Uterus (tissue), 4 donors: ENCODE data around the gene SLC6A8. TPM values are rescaled to one million over a fixed set of nuclear protein-coding genes. Genes with fewer than 3 reads are reported as not detected.

ENCODE experiments used
- DNase-seq, 2 donors: peaks; one replicate each; pipeline ENCODE4 v3.0.0-alpha.2; 2019 to 2020
- H3K27ac ChIP-seq, 2 donors: fragments of 200-600 bp; sonication (generic); 1 replicate in 1 of 2; 2 replicates in 1 of 2; pipeline ENCODE4 v1.5.1; 2016 to 2018
- H3K27me3 ChIP-seq, 2 donors: fragments of 200-600 bp; sonication (generic); one replicate each; pipeline ENCODE4 v1.5.1; 2018 to 2019; ENCODE audit warnings: control low read depth in 1 of 2
- H3K36me3 ChIP-seq, 2 donors: fragments of 200-600 bp; sonication (generic); one replicate each; pipeline ENCODE4 v1.5.1; 2019; ENCODE audit warnings: control low read depth in 1 of 2
- H3K4me1 ChIP-seq, 2 donors: fragments of 200-600 bp; sonication (generic); one replicate each; pipeline ENCODE4 v1.5.1; 2018 to 2019; ENCODE audit warnings: control low read depth in 1 of 2
- H3K4me3 ChIP-seq, 2 donors: fragments of 200-600 bp; sonication (generic); 1 replicate in 1 of 2; 2 replicates in 1 of 2; pipeline ENCODE4 v1.5.1; 2018 to 2019; ENCODE audit warnings: mild to moderate bottlenecking in 1 of 2
- H3K9me3 ChIP-seq, 2 donors: fragments of 200-600 bp; sonication (generic); one replicate each; pipeline ENCODE4 v1.5.1; 2019; ENCODE audit warnings: control low read depth in 1 of 2
- POLR2A ChIP-seq, 2 donors: fragments of 450-650 bp; IDR thresholded peaks; one replicate each; pipeline ENCODE4 v1.6.1; 2016; ENCODE audit warnings: antibody characterized with exemption in 2 of 2, mild to moderate bottlenecking in 1 of 2, moderate library complexity in 1 of 2
- intact Hi-C: fragments of 100-400 bp; cut with DNase I; formaldehyde crosslinking; loops from one replicate; pipeline ENCODE4 v1.15.1; 2023; ENCODE audit warnings: low total_unique reads
- total RNA-seq, 4 donors: library from RNA; depleted of rRNA in 3 of 4; stranded (reverse); fragments of >200 nt in 3 of 4; gene quantifications; one replicate each; pipeline versions ENCODE4 v1.1.0 to v1.2.4, GENCODE V29; 2014 to 2023
- TF ChIP-seq, protein P1 (sequence below), 4 experiments: fragments of 200-600 bp in 2 of 4; fragments of 450-650 bp in 2 of 4; sonication (generic) in 2 of 4; IDR thresholded peaks; one replicate each; pipeline ENCODE4 v1.5.1; 2016 to 2019; ENCODE audit warnings: antibody characterized with exemption in 4 of 4, mild to moderate bottlenecking in 2 of 4, moderate library complexity in 1 of 4
- donor health status: DM: yes; HTN: yes; CAD: no.

SLC6A8 gene
- total RNA-seq, 4 donors from 2014 or later = 4.7 to 40.3 (median 11.2) TPM

DNA sequence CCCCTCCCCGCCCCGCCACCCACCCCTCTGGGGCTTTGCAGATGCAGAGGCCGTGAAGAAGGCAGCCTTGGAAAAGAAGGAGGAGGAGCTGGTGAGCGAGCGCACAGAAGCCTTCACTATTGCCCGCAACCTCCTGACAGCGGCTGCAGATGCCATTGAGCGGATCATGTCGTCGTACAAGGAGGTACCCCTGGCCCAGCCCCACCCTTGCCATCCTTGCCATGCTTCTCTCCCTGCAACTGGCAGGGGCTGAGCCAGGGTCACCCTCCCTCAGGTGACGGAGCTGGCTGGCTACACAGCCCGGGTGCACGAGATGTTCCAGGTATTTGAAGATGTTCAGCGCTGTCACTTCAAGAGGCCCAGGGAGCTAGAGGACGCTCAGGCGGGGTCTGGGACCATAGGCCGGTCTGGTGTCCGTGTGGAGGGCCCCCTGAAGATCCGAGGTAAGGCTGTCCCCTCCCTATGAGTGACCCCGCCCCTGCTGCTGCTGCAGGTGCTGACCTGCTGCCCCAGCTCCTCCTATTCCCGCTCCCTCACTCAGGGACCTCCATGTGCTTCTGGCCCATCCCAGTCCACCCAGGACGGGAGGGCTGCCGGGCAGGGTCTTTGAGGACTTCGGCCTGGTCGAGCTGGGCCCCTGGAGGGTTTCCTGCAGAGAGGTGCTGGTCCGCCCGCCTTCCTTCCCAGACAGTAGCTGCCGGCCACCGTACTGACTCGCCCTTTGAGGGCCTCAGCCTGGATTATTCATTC, 48.5 kb downstream of the SLC6A8 start:
- no peak overlapping the region for H3K27ac ChIP-seq
- no peaks in the 10 kb centered on the region for H3K27me3 ChIP-seq
- intact Hi-C loops = no loop called here
- H3K4me1 ChIP-seq = no peaks in the 10 kb centered on the region
- H3K36me3 ChIP-seq = no peaks in the 10 kb centered on the region
- TF ChIP-seq, protein P1, sequence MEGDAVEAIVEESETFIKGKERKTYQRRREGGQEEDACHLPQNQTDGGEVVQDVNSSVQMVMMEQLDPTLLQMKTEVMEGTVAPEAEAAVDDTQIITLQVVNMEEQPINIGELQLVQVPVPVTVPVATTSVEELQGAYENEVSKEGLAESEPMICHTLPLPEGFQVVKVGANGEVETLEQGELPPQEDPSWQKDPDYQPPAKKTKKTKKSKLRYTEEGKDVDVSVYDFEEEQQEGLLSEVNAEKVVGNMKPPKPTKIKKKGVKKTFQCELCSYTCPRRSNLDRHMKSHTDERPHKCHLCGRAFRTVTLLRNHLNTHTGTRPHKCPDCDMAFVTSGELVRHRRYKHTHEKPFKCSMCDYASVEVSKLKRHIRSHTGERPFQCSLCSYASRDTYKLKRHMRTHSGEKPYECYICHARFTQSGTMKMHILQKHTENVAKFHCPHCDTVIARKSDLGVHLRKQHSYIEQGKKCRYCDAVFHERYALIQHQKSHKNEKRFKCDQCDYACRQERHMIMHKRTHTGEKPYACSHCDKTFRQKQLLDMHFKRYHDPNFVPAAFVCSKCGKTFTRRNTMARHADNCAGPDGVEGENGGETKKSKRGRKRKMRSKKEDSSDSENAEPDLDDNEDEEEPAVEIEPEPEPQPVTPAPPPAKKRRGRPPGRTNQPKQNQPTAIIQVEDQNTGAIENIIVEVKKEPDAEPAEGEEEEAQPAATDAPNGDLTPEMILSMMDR (IDR thresholded peaks at IDR 0.05) = no peak
- TF ChIP-seq POLR2A (IDR thresholded peaks at IDR 0.05) = no peak
- no peak overlapping the region for H3K4me3 ChIP-seq
- DNase-seq = no peak
- H3K9me3 ChIP-seq = no peaks in the 10 kb centered on the region

DNA sequence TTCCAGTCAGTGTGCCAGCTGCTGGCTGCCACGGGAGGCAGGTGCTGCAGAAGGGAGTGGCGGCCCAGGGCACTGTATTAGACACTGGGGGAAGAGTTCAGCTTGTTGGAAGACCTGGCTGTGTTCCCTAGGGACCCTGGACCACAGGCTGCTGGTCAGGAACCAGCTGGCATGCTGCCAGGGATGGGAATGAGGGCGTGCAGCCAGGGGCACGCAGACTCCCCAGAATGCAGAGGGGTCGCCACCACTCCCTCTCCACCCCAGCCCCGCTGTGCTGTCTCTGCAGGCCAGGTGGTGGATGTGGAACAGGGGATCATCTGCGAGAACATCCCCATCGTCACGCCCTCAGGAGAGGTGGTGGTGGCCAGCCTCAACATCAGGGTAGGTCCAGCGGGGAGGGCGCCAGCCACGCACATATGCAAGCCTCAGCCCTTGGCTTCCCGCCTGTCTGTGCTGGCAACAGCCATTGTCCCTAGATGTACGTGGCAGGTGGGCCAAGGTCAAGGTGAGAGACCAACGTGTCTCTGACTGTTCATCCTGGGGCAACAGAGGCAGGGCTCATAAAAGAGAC, 49.2 kb downstream of the SLC6A8 start:
- Histone ChIP-seq H3K27me3 (no peaks in the 10 kb centered on the region), H3K27ac (no peak overlapping the region), H3K9me3 (no peaks in the 10 kb centered on the region), H3K4me3 (no peak overlapping the region), H3K4me1 (no peaks in the 10 kb centered on the region), H3K36me3 (no peaks in the 10 kb centered on the region)
- TF ChIP-seq, protein P1 (IDR thresholded peaks at IDR 0.05) = no peak
- no peak for TF ChIP-seq POLR2A (IDR thresholded peaks at IDR 0.05)
- no peak for DNase-seq
- intact Hi-C loops = no loop called here

DNA sequence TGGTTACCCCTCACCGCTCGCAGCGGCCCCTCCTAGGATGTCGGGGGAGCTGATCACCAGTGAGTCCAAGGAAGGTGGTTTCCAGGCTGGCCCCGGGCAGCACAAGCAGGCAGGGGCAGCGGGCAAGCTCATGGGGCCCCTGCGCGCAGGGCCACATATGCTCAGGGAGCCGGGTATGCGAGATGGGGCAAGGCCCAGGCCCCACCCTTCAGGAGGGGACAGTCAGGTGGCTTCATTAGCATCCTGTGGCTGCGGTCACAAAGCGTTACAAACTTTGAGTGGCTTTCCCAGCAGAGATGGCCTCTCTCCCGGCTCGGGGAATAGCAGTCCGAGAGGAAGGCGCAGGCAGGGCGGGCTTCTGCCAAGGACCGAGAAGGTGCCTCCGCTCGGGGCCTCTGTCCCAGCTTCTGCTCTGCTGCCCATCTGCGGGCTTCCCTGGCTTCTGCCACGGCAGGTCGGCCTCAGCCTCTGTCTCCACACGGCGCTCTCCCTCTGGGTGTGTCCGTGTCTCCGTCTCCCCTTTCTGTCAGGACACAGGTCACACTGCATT, 50.4 kb downstream of the SLC6A8 start:
- no peaks in the 10 kb centered on the region for H3K9me3 ChIP-seq
- H3K36me3 ChIP-seq = no peaks in the 10 kb centered on the region
- H3K4me3 ChIP-seq = no peak overlapping the region
- no peak for DNase-seq
- no peak overlapping the region for H3K27ac ChIP-seq
- intact Hi-C loops = no loop called here
- no peaks in the 10 kb centered on the region for H3K4me1 ChIP-seq
- TF ChIP-seq, protein P1 (IDR thresholded peaks at IDR 0.05) = no peak
- no peak for TF ChIP-seq POLR2A (IDR thresholded peaks at IDR 0.05)
- H3K27me3 ChIP-seq = no peaks in the 10 kb centered on the region

GRCh38 chrX:153739754-153740486, 52.2 kb downstream of the SLC6A8 start:
- Histone ChIP-seq H3K27ac (no peak overlapping the region), H3K36me3 (no peaks in the 10 kb centered on the region), H3K4me1 (no peaks in the 10 kb centered on the region), H3K4me3 (no peak overlapping the region), H3K27me3 (no peaks in the 10 kb centered on the region), H3K9me3 (no peaks in the 10 kb centered on the region)
- TF ChIP-seq POLR2A (IDR thresholded peaks at IDR 0.05) = no peak
- no peak for DNase-seq
- intact Hi-C loops = no loop called here

DNA sequence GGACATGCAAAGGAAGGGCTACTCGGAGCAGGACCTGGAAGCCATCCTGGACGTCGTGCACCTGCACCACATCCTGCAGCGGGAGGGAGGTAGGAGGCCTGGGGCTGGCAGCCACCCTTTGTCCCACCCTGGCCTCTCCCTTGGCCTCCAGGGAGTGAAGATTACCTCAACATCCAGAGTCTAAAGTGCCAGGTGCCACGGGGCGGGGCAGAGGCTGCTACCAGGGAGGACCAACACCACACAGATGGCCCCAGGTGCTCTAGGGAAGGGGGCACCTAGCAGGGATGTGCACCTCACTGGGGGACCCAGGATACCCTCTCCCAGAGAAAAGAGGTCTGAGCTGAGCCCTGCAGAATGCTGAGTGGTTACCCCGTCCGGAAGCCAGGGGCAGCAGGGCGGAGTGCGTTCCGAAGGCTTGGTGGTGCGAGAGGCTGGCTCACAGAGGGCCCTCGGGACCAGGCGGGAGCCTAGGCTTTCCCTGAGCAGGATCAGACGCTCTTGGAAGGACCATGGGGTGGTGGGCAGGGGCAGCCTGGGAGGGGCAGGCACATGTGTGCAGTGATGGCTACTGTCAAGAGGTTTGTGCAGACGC, 53.0 kb downstream of the SLC6A8 start:
- intact Hi-C loops = no loop called here
- DNase-seq = no peak
- H3K4me3 ChIP-seq = no peak overlapping the region

More for the DNA sequence above, 53.0 kb downstream of the SLC6A8 start:
- Histone ChIP-seq H3K4me1 (no peaks in the 10 kb centered on the region), H3K27ac (no peak overlapping the region), H3K9me3 (no peaks in the 10 kb centered on the region), H3K27me3 (no peaks in the 10 kb centered on the region), H3K36me3 (no peaks in the 10 kb centered on the region)
- TF ChIP-seq, protein P1 (IDR thresholded peaks at IDR 0.05) = no peak
- TF ChIP-seq POLR2A (IDR thresholded peaks at IDR 0.05) = no peak
